Stimulated activated CD4-positive, alpha-beta T cell treated with anti-CD3 and anti-CD28 coated beads, Interleukin-12 subunit alpha, Interleukin-12 subunit beta, amount 100 ng/mL, for 24 hours (primary cell): ENCODE results near the gene RABL2A.
"Not testable (repeated sequence)": the region's sequence is repeated elsewhere in the genome, so short reads cannot be mapped to it uniquely, and the experiment has no call there.

Experiments used
- DNase-seq, 2 experiments: peaks; one replicate each; pipeline ENCODE4 v3.0.0-alpha.2; 2020; ENCODE audit warnings: low read depth in 2 of 2

Gene RABL2A

GRCh38 chr2:113685471-113685870, 58.4 kb downstream of the RABL2A start:
- no peak for DNase-seq

GRCh38 chr2:113686537-113686936, 59.5 kb downstream of the RABL2A start:
- DNase-seq = no peak

DNA sequence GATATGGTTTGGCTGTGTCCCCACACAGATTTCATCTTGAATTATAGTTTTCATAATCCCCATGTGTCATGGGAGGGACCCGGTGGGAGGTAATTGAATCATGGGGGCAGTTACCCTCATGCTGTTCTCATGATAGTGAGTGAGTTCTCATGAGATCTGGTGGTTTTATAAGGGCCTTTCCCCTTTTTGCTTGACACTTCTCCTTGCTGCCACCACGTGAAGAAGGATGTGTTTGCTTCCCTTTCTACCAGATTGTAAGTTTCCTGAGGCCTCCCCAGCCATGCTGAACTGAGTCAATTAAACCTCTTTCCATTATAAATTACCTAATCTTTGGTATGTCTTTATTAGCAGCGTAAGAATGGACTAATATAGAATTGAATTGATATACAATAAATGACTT, 63.8 kb downstream of the RABL2A start:
- DNase-seq = not testable (repeated sequence)
